ENCODE measurements around the gene CLHC1. TPM values are rescaled to one million over a fixed set of nuclear protein-coding genes. Genes with fewer than 3 reads are reported as not detected.

The CLHC1 gene
- polyA plus RNA-seq, 1 of the 3 experiments (the other 2 are of a cell fraction), result 3.8 TPM

- H3K4me1 ChIP-seq (ENCODE audit: control insufficient read depth in 1 of 2, insufficient read depth in 2 of 2, low read depth in 1 of 2, low read length in 1 of 2), result no peaks in the 10 kb centered on the region
- ChIA-PET CTCF (no interaction called here), POLR2A (no interaction called here)
Observed at GRCh38 chr2:55204536-55204935, 27.6 kb downstream of the CLHC1 start.

GRCh38 chr2:55200416-55200815 lies 31.7 kb downstream of the CLHC1 start:
- H3K9me2 ChIP-seq, result no peaks in the 10 kb centered on the region
- H2AFZ ChIP-seq (ENCODE audit: low read depth), result no peak overlapping the region
- no peak overlapping the region for H3K9ac ChIP-seq
- H3K27me3 ChIP-seq (ENCODE audit: insufficient read depth), result no peaks in the 10 kb centered on the region
- peaks cover 5% of the 10 kb centered on the region for H3F3A ChIP-seq (replicated peaks; ENCODE audit: insufficient read depth)
- no peaks in the 10 kb centered on the region for H4K20me1 ChIP-seq (ENCODE audit: insufficient read depth)
- WGBS (ENCODE audit: low lambda C conversion rate), result 88% methylated on average over 1 of the region's 1 CpG
- no peak overlapping the region for H3K4me3 ChIP-seq (ENCODE audit: low read depth in 2 of 2, low read length in 1 of 2)
- H3K36me3 ChIP-seq (replicated peaks in 1 of 2; ENCODE audit: control insufficient read depth in 1 of 2, insufficient read depth in 2 of 2, low read length in 1 of 2), result peaks cover 22 to 65% of the 10 kb centered on the region in 2 experiments
- POLR2A ChIA-PET, result no interaction called here
- H3K4me1 ChIP-seq (ENCODE audit: control insufficient read depth in 1 of 2, insufficient read depth in 2 of 2, low read depth in 1 of 2, low read length in 1 of 2), result no peaks in the 10 kb centered on the region
- no peak for DNase-seq
- TF ChIP-seq TEAD4 (IDR thresholded peaks at IDR 0.05; ENCODE audit: borderline replicate concordance, insufficient read depth), result no peak
- TF ChIP-seq EP300 (IDR thresholded peaks at IDR 0.05; ENCODE audit: borderline replicate concordance in 1 of 2, low read depth in 1 of 2, low read length in 1 of 2), result no peak
- TF ChIP-seq FOSL2 (IDR thresholded peaks at IDR 0.05; ENCODE audit: borderline replicate concordance, low read depth), result no peak
- no peak for TF ChIP-seq RFX5 (IDR thresholded peaks at IDR 0.05; ENCODE audit: low read length)
- TF ChIP-seq CHD2 (IDR thresholded peaks at IDR 0.05; ENCODE audit: low read length, partially characterized antibody), result no peak
- TF ChIP-seq SMC3 (IDR thresholded peaks at IDR 0.05; ENCODE audit: low read depth, low read length), result no peak
- TF ChIP-seq PBX3 (IDR thresholded peaks at IDR 0.05), result no peak
- no peak for TF ChIP-seq IRF3 (IDR thresholded peaks at IDR 0.05; ENCODE audit: low read depth, low read length)
- TF ChIP-seq USF2 (IDR thresholded peaks at IDR 0.05; ENCODE audit: borderline replicate concordance, low read depth, low read length), result no peak
- TF ChIP-seq TAF1 (IDR thresholded peaks at IDR 0.05; ENCODE audit: borderline replicate concordance, low read depth, low read length), result no peak
- no peak for TF ChIP-seq MEF2A (IDR thresholded peaks at IDR 0.05; ENCODE audit: borderline replicate concordance, low read depth)
- TF ChIP-seq ZBTB33 (IDR thresholded peaks at IDR 0.05; ENCODE audit: borderline replicate concordance, low read depth), result no peak
- TF ChIP-seq POLR2AphosphoS5 (IDR thresholded peaks at IDR 0.05; ENCODE audit: low read depth, low read length), result no peak
- TF ChIP-seq GATA2 (CRISPR knock-in tag; IDR thresholded peaks at IDR 0.05), result no peak
- TF ChIP-seq SIN3A (IDR thresholded peaks at IDR 0.05; ENCODE audit: borderline replicate concordance, low read depth, low read length), result no peak
- CTCF ChIA-PET, result no interaction called here
- H3K27ac ChIP-seq (ENCODE audit: low read depth in 2 of 2, low read length in 1 of 2), result no peak overlapping the region
- peaks cover 10% of the 10 kb centered on the region; the same call in 1 of the 2 replicates for H3K9me3 ChIP-seq
- H3K4me2 ChIP-seq, result no peak overlapping the region
- H3K79me2 ChIP-seq (ENCODE audit: insufficient read depth), result no peaks in the 10 kb centered on the region

More at GRCh38 chr2:55204536-55204935, 27.6 kb downstream of the CLHC1 start:
- H3K9me2 ChIP-seq, result no peaks in the 10 kb centered on the region
- no peaks in the 10 kb centered on the region for H3K79me2 ChIP-seq (ENCODE audit: insufficient read depth)
- H3K4me3 ChIP-seq (ENCODE audit: low read depth in 2 of 2, low read length in 1 of 2), result no peak overlapping the region
- no peak for DNase-seq
- no peaks in the 10 kb centered on the region for H4K20me1 ChIP-seq (ENCODE audit: insufficient read depth)
- no peaks in the 10 kb centered on the region for H3K27me3 ChIP-seq (ENCODE audit: insufficient read depth)
- no peak overlapping the region for H2AFZ ChIP-seq (ENCODE audit: low read depth)
- H3K9me3 ChIP-seq, result peaks cover 7% of the 10 kb centered on the region; the same call in 1 of the 2 replicates
- no peak overlapping the region for H3K4me2 ChIP-seq
- WGBS (ENCODE audit: low lambda C conversion rate), result 97% methylated on average over 3 of the region's 3 CpGs
- peaks cover 9% of the 10 kb centered on the region for H3F3A ChIP-seq (replicated peaks; ENCODE audit: insufficient read depth)
- H3K27ac ChIP-seq (ENCODE audit: low read depth in 2 of 2, low read length in 1 of 2), result no peak overlapping the region
- H3K36me3 ChIP-seq (replicated peaks in 1 of 2; ENCODE audit: control insufficient read depth in 1 of 2, insufficient read depth in 2 of 2, low read length in 1 of 2), result peaks cover 4 to 64% of the 10 kb centered on the region in 2 experiments
- no peak for TF ChIP-seq CHD2 (IDR thresholded peaks at IDR 0.05; ENCODE audit: low read length, partially characterized antibody)
- no peak for TF ChIP-seq FOXJ3 (CRISPR knock-in tag; IDR thresholded peaks at IDR 0.05)
- no peak for TF ChIP-seq FOXM1 (IDR thresholded peaks at IDR 0.05; ENCODE audit: low read depth)
- no peak for TF ChIP-seq GATA2 (CRISPR knock-in tag; IDR thresholded peaks at IDR 0.05)
- TF ChIP-seq USF1 (IDR thresholded peaks at IDR 0.05; ENCODE audit: borderline replicate concordance, low read depth), result no peak
- no peak overlapping the region for H3K9ac ChIP-seq

All from SK-N-SH (cell line).